Lower lobe of right lung (tissue), 2 donors: ENCODE data around the gene RAD18. TPM values are rescaled to one million over a fixed set of nuclear protein-coding genes. Genes with fewer than 3 reads are reported as not detected.

Source experiments
- ATAC-seq, 2 donors: fragments of 200-7000 bp; cut with Tn5 transposase; one replicate each; pipeline ENCODE4 v1.9.1; 2020 to 2022; ENCODE audit warnings: mild to moderate bottlenecking in 2 of 2, moderate library complexity in 2 of 2
- DNase-seq: peaks from one replicate; pipeline ENCODE4 v3.0.0-alpha.2; 2020
- H3K27ac ChIP-seq: fragments of 200-600 bp; one replicate; pipeline ENCODE4 v1.8.0; 2022
- H3K27me3 ChIP-seq: fragments of 200-600 bp; one replicate; pipeline ENCODE4 v1.8.0; 2022; ENCODE audit warnings: low read depth
- H3K36me3 ChIP-seq: fragments of 200-600 bp; one replicate; pipeline ENCODE4 v1.8.0; 2022; ENCODE audit warnings: mild to moderate bottlenecking
- H3K4me1 ChIP-seq: fragments of 200-600 bp; one replicate; pipeline ENCODE4 v1.8.0; 2022
- H3K4me3 ChIP-seq: fragments of 200-600 bp; one replicate; pipeline ENCODE4 v1.8.0; 2022; ENCODE audit warnings: mild to moderate bottlenecking
- H3K9me3 ChIP-seq: fragments of 200-600 bp; one replicate; pipeline ENCODE4 v1.8.0; 2022
- intact Hi-C: fragments of 100-400 bp; cut with DNase I; formaldehyde crosslinking; loops from one replicate; pipeline ENCODE4 v1.11.0; 2022
- total RNA-seq: library from RNA; stranded (reverse); fragmentation: NEBNext Ultra II Directional; extraction: Animal tissue kit (Norgen Biotek cat#: 25700); gene quantifications from one replicate; pipeline ENCODE4 v1.2.1, GENCODE V29; 2021
- TF ChIP-seq, protein P1 (sequence below): fragments of 200-600 bp; IDR thresholded peaks from one replicate; pipeline ENCODE4 v1.8.0; 2022; ENCODE audit warnings: antibody characterized with exemption, mild to moderate bottlenecking
- donor health status: DM: no; HTN: yes; CAD: no; lungs with severe emphysema.

Gene RAD18
- total RNA-seq, 1 donor from 2014 or later = 12.6 TPM

- Histone ChIP-seq H3K9me3 (no peaks in the 10 kb centered on the region), H3K4me3 (no peak overlapping the region), H3K36me3 (no peaks in the 10 kb centered on the region), H3K27me3 (no peaks in the 10 kb centered on the region), H3K27ac (no peak overlapping the region), H3K4me1 (peaks cover 9% of the 10 kb centered on the region)
- DNase-seq (no peak), ATAC-seq (no peak)
- TF ChIP-seq, protein P1, sequence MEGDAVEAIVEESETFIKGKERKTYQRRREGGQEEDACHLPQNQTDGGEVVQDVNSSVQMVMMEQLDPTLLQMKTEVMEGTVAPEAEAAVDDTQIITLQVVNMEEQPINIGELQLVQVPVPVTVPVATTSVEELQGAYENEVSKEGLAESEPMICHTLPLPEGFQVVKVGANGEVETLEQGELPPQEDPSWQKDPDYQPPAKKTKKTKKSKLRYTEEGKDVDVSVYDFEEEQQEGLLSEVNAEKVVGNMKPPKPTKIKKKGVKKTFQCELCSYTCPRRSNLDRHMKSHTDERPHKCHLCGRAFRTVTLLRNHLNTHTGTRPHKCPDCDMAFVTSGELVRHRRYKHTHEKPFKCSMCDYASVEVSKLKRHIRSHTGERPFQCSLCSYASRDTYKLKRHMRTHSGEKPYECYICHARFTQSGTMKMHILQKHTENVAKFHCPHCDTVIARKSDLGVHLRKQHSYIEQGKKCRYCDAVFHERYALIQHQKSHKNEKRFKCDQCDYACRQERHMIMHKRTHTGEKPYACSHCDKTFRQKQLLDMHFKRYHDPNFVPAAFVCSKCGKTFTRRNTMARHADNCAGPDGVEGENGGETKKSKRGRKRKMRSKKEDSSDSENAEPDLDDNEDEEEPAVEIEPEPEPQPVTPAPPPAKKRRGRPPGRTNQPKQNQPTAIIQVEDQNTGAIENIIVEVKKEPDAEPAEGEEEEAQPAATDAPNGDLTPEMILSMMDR = no peak
- intact Hi-C loops = no loop called here
Measured at GRCh38 chr3:8966150-8966819, 3.0 kb upstream of the RAD18 start.

- no peak overlapping the region for H3K4me3 ChIP-seq
- H3K27me3 ChIP-seq = no peaks in the 10 kb centered on the region
- H3K4me1 ChIP-seq = peaks cover 9% of the 10 kb centered on the region
- no peak overlapping the region for H3K27ac ChIP-seq
- DNase-seq = no peak
- TF ChIP-seq, protein P1 = no peak
- no peaks in the 10 kb centered on the region for H3K9me3 ChIP-seq
- ATAC-seq = no peak
- intact Hi-C loops = no loop called here
- no peaks in the 10 kb centered on the region for H3K36me3 ChIP-seq
Measured at GRCh38 chr3:8964436-8965370, 1.4 kb upstream of the RAD18 start.

GRCh38 chr3:8962226-8962861 lies 928 bp downstream of the RAD18 start:
- Histone ChIP-seq H3K9me3 (no peaks in the 10 kb centered on the region), H3K4me3 (peak overlapping the region; percentile 86), H3K4me1 (peaks cover 9% of the 10 kb centered on the region), H3K36me3 (no peaks in the 10 kb centered on the region), H3K27me3 (no peaks in the 10 kb centered on the region), H3K27ac (peak overlapping the region; percentile 84)
- intact Hi-C loops = no loop called here
- DNase-seq (no peak), ATAC-seq (no peak)
- TF ChIP-seq, protein P1 = no peak

GRCh38 chr3:8959668-8960067 lies 3.6 kb downstream of the RAD18 start:
- TF ChIP-seq, protein P1 = no peak
- no peaks in the 10 kb centered on the region for H3K27me3 ChIP-seq
- H3K36me3 ChIP-seq = no peaks in the 10 kb centered on the region
- no peak overlapping the region for H3K27ac ChIP-seq
- H3K9me3 ChIP-seq = no peaks in the 10 kb centered on the region
- ATAC-seq = no peak
- no peak for DNase-seq
- peaks cover 9% of the 10 kb centered on the region for H3K4me1 ChIP-seq
- intact Hi-C loops = no loop called here
- H3K4me3 ChIP-seq = no peak overlapping the region

DNA sequence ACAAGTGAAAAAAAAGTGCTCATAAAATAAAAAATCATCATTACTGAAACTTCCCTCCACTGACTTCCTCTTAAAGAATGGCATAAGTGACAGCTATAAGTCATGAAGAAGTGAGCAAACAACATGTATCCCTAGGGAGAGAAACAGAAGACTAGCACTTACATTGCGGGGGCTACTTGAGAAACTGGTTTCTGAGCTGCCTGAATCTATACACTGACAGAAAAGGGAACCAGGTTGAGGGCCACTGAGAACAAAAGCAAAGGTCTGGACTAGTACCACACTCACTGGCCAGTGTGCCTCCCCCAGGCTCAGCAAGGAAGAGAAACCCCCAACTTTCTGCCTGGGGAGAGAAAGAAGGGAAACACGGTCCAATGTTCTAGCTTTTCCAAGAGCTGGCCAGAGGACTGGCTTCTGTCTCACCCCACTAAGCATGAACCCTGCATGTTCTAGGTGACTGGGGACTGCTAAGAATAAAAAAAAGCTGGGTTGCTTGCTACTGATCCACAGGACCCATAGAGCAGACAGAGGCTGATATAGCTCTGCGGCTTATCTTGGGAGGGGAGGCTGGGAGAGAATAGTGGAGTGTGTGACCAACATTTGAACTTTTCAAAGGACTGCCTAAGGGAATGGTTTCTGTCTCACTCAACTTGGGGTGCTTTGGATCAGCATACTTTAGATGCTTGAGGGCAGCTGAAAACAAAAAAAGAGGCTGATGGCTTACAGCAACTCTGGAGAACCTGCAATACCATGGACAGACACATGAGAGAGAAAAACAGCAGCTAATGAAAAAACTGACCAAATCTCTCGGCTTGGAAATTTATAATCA lies 8.1 kb downstream of the RAD18 start:
- Histone ChIP-seq H3K27ac (no peak overlapping the region), H3K27me3 (no peaks in the 10 kb centered on the region), H3K4me3 (no peak overlapping the region), H3K9me3 (no peaks in the 10 kb centered on the region), H3K36me3 (no peaks in the 10 kb centered on the region), H3K4me1 (no peaks in the 10 kb centered on the region)
- ATAC-seq (no peak), DNase-seq (no peak)
- TF ChIP-seq, protein P1 = no peak
- intact Hi-C loops = no loop called here
